Astrocyte of the spinal cord (primary cell): ENCODE measurements around the gene GNG14.

Experiments used
- DNase-seq: peaks from one replicate; pipeline ENCODE4 v3.0.0; 2011; ENCODE audit warnings: low read depth, low spot score
- H3K4me3 ChIP-seq: 2 replicates; pipeline ENCODE4 v1.5.1; 2011; ENCODE audit warnings: low read depth, mild to moderate bottlenecking, low read length, moderate library complexity
- CTCF ChIP-seq: IDR thresholded peaks from 2 replicates; pipeline ENCODE4 v1.5.1; 2012; ENCODE audit warnings: low read depth, mild to moderate bottlenecking, low read length, inconsistent platforms
- in situ Hi-C: cut with HindIII; loops from 2 replicates; pipeline ENCODE4 v1.10.0; 2017; ENCODE audit warnings: low sequenced_read_pairs

The GNG14 gene

DNA sequence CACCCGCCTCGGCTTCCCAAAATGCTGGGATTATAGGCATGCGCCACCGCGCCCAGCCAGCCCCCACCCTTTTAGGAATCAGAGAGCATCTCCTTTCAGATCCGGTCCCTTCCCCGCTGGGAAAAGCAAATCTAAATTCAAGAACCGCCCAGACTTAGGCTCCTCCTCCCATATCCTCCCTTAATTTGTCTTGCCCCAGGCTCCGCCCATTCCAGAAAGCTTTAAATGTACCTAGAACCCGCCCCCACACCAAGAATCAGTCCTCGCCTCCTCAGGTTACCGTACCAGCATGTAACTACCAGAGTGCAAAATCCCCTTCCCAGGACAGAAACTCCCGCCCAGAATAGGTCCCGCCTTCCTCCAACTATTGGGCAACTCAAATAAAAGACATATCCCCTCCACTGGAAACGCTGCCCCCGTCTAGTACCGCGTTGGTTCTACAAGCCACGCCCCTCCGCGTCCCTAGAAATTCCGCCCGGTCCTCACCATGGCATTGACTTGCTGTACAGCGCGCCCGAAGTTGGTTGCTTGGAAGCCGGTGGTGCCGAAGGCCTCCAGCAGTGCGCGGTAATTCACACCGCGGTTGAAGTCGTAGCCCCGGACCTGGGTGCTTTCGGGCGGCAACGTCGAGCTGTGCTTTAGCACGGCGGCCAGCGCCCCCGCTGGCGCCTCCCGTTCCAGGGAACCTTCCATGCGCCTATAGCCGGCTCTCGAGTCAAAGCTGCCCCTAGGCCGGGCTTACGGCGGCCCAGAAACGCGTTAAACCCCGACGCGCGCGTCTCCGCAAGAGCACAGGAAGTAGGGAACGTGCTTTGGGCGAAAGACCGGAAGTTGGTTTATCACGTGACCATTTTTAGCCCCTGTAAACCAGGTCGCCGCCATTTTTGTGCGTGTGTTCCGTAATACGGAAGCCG, 6.5 kb upstream of the GNG14 start, which contains the start of gene DHPS:
Gene DHPS (minus strand): TSS at position 807 of the 914 bp plus-strand sequence. CDS start 114 bp downstream, at position 693.
- DNase-seq = peak; percentile 98
- H3K4me3 ChIP-seq = peak within 1 kb of the TSS; percentile 99
- in situ Hi-C loops = no loop called here
- no peak for TF ChIP-seq CTCF

DNA sequence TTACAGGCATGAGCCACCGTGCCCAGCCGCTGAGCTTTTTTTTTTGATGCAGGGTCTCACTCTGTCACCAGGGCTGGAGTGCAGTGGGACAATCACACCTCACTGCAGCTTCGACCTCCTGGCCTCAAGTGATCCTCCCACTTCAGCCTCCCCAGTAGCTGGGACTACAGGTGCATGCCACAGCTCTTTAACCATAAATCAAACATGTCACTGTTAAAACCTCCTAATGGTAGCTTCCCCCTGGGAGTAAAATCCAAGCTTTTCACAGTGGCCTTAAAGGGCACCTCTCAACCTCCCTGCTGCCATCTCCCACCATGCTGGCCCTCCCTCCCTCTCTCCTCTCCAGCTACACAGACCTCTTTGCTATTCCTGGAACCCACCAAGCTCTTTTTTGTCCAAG, 2.0 kb upstream of the GNG14 start:
- no peak overlapping the region for H3K4me3 ChIP-seq
- DNase-seq = no peak
- in situ Hi-C loops = no loop called here
- no peak for TF ChIP-seq CTCF

DNA sequence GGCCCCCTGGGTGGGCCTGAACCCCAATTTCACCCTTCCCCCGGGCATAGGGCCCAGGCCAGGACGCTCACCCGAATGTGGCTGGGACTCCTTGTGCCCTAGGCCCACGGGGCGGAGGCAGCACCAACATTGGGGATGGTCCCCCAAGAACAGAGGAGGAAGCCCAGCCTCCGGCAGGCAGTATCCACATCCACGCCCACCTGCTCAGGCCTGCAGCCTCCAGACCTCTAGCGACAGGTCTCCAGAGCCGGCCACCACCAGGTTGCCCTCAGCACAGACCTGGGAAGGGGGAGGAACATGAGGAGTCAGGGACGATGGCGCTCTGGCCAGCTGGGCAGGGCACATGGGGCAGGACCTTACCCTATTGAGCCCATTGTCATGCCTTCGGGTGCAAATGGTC, 1.2 kb downstream of the GNG14 start:
- in situ Hi-C loops = no loop called here
- H3K4me3 ChIP-seq = no peak overlapping the region

GRCh38 chr19:12689581-12690216, 1.9 kb downstream of the GNG14 start:
- TF ChIP-seq CTCF = no peak
- H3K4me3 ChIP-seq = no peak overlapping the region
- in situ Hi-C loops = no loop called here
- no peak for DNase-seq

More for the DNA sequence above, 1.2 kb downstream of the GNG14 start:
- DNase-seq = no peak
- no peak for TF ChIP-seq CTCF

DNA sequence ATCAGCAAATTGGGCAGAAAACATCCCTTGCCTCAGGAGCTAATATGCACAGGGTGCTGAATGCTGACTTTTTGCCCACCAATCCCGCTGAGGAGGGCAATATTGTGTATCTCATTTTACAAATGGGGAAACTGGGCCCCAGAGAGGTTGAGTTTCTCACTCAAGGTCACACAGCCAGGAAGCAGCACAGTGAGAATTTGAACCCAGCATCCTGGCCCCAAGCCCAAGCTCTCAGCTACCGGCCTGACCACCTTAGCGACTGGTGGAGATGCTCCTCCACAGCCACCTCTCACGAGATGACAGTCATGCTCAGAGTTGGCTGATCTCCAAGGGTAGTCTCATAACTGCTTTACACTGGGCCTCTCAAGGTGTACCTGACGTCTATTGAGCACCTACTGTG, 5.2 kb downstream of the GNG14 start:
- DNase-seq = no peak
- in situ Hi-C loops = no loop called here
- H3K4me3 ChIP-seq = no peak overlapping the region
- TF ChIP-seq CTCF = no peak

DNA sequence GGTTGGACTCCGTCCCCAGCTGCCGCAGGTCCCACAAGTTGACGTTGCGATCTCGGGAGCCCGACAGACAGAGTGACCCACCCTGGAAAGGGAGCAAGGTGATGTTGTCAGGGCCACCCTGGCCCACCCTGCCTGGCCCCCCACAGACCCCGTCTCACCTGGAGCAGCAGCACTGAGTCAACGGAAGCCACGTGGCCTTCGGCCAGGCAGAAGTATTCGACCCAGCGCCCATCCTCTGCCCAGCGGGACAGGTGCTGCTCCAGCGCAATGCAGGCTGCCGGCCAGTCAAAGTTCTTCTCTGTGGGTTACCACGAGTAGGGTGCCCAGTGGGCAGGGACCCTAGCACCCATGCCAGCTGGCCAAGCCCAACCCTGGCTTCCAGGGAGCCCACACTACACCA, 6.8 kb downstream of the GNG14 start:
- DNase-seq = no peak
- H3K4me3 ChIP-seq = no peak overlapping the region
- in situ Hi-C loops = no loop called here
- no peak for TF ChIP-seq CTCF
